Liver (tissue), 9 donors: ENCODE data around the gene RTEL1. TPM values are rescaled to one million over a fixed set of nuclear protein-coding genes. Genes with fewer than 3 reads are reported as not detected.

Experiments used
- DNase-seq: peaks from one replicate; pipeline ENCODE4 v3.0.0-alpha.2; 2017; ENCODE audit warnings: low spot score
- H3K27ac ChIP-seq, 2 donors: one replicate each; pipeline ENCODE4 v1.7.0; 2013; ENCODE audit warnings: inconsistent platforms in 2 of 2, low read length in 2 of 2, control low read depth in 1 of 2, low read depth in 1 of 2, mild to moderate bottlenecking in 1 of 2
- H3K27me3 ChIP-seq, 4 donors: one replicate each; pipeline versions ENCODE4 v1.6.1 to v1.7.0; 2013; ENCODE audit warnings: low read length in 3 of 4, inconsistent platforms in 1 of 4, mild to moderate bottlenecking in 1 of 4, moderate library complexity in 1 of 4; ENCODE audit not compliant: control insufficient read depth in 4 of 4, insufficient read depth in 4 of 4
- H3K36me3 ChIP-seq, 4 donors: one replicate each; pipeline versions ENCODE4 v1.6.1 to v1.7.0; 2013; ENCODE audit warnings: low read length in 3 of 4, mild to moderate bottlenecking in 3 of 4, low read depth in 1 of 4, moderate library complexity in 1 of 4; ENCODE audit not compliant: control insufficient read depth in 4 of 4, insufficient read depth in 3 of 4
- H3K4me1 ChIP-seq, 4 donors: one replicate each; pipeline versions ENCODE4 v1.6.1 to v1.7.0; 2013; ENCODE audit warnings: low read length in 3 of 4, mild to moderate bottlenecking in 3 of 4, moderate library complexity in 1 of 4; ENCODE audit not compliant: control insufficient read depth in 4 of 4, insufficient read depth in 4 of 4
- H3K4me3 ChIP-seq, 3 donors: one replicate each; pipeline versions ENCODE4 v1.6.1 to v1.7.0; 2013; ENCODE audit warnings: low read length in 3 of 3, control low read depth in 1 of 3, low read depth in 1 of 3, mild to moderate bottlenecking in 1 of 3
- H3K9ac ChIP-seq, 2 donors: one replicate each; pipeline ENCODE4 v1.7.0; 2013; ENCODE audit warnings: low read length in 2 of 2, mild to moderate bottlenecking in 2 of 2, moderate library complexity in 2 of 2, control low read depth in 1 of 2, low read depth in 1 of 2
- H3K9me3 ChIP-seq, 4 donors: one replicate each; pipeline versions ENCODE4 v1.6.1 to v1.7.0; 2013; ENCODE audit warnings: low read length in 3 of 4; ENCODE audit not compliant: control insufficient read depth in 4 of 4
- ATF3 ChIP-seq: IDR thresholded peaks from 2 replicates; pipeline ENCODE4 v1.6.1; 2016; ENCODE audit warnings: antibody characterized with exemption
- EGR1 ChIP-seq, 2 donors: IDR thresholded peaks; 2 replicates each; pipeline ENCODE4 v1.6.1; 2016 to 2018; ENCODE audit warnings: antibody characterized with exemption in 2 of 2, low read depth in 2 of 2
- FOXA1 ChIP-seq: IDR thresholded peaks from 2 replicates; pipeline ENCODE4 v1.6.1; 2016; ENCODE audit warnings: antibody characterized with exemption
- FOXA2 ChIP-seq: IDR thresholded peaks from 2 replicates; pipeline ENCODE4 v1.6.1; 2016; ENCODE audit warnings: antibody characterized with exemption
- GABPA ChIP-seq, 2 donors: IDR thresholded peaks in 1 of 2; conservative IDR thresholded peaks in 1 of 2; 2 replicates each; pipeline ENCODE4 v1.6.1; 2016; ENCODE audit warnings: antibody characterized with exemption in 2 of 2, mild to moderate bottlenecking in 1 of 2, moderate library complexity in 1 of 2
- HNF4A ChIP-seq, 2 donors: conservative IDR thresholded peaks; 2 replicates each; pipeline ENCODE4 v1.6.1; 2016; ENCODE audit warnings: antibody characterized with exemption in 2 of 2, mild to moderate bottlenecking in 2 of 2
- HNF4G ChIP-seq: IDR thresholded peaks from 2 replicates; pipeline ENCODE4 v1.6.1; 2016; ENCODE audit warnings: antibody characterized with exemption
- JUND ChIP-seq, 2 donors: IDR thresholded peaks; 2 replicates each; pipeline ENCODE4 v1.6.1; 2016; ENCODE audit warnings: antibody characterized with exemption in 2 of 2
- MAX ChIP-seq: IDR thresholded peaks from 2 replicates; pipeline ENCODE4 v1.6.1; 2016; ENCODE audit warnings: antibody characterized with exemption
- NR2F2 ChIP-seq: IDR thresholded peaks from 2 replicates; pipeline ENCODE4 v1.6.1; 2016; ENCODE audit warnings: antibody characterized with exemption
- RAD21 ChIP-seq, 2 donors: IDR thresholded peaks; 2 replicates each; pipeline ENCODE4 v1.6.1; 2016; ENCODE audit warnings: antibody characterized with exemption in 2 of 2, mild to moderate bottlenecking in 2 of 2
- REST ChIP-seq: IDR thresholded peaks from 2 replicates; pipeline ENCODE4 v1.6.1; 2016; ENCODE audit warnings: antibody characterized with exemption, mild to moderate bottlenecking
- SP1 ChIP-seq: IDR thresholded peaks from 2 replicates; pipeline ENCODE4 v1.6.1; 2018; ENCODE audit warnings: antibody characterized with exemption, mild to moderate bottlenecking
- TAF1 ChIP-seq: conservative IDR thresholded peaks from 2 replicates; pipeline ENCODE4 v1.6.1; 2016; ENCODE audit warnings: antibody characterized with exemption, mild to moderate bottlenecking
- ZBTB33 ChIP-seq: IDR thresholded peaks from 2 replicates; pipeline ENCODE4 v1.6.1; 2016; ENCODE audit warnings: antibody characterized with exemption
- WGBS: extraction: QIAGEN DNeasy Blood & Tissue Kit; methylation state at CpG from one replicate; pipeline ENCODE4 v1.1.7; 2013; 5-methylcytosine and 5-hydroxymethylcytosine counted together
- polyA plus RNA-seq, 2 donors: library from polyadenylated mRNA; stranded (reverse) in 1 of 2; unstranded in 1 of 2; fragments of 200-250 nt in 1 of 2; fragments of >200 nt in 1 of 2; fragmentation: Nextera tagmentation in 1 of 2; extraction: Ambion mirVana in 1 of 2; gene quantifications; one replicate each; pipeline versions ENCODE4 v1.2.1 to v1.2.3, GENCODE V29; 2013 to 2015
- total RNA-seq, 2 donors: library from RNA; depleted of rRNA; stranded (reverse); fragments of >200 nt; gene quantifications; one replicate each; pipeline ENCODE4 v1.2.3, GENCODE V29; 2014
- TF ChIP-seq, protein P1 (sequence below): fragments of 150-350 bp; IDR thresholded peaks from 2 replicates; pipeline ENCODE4 v1.5.1; 2017; ENCODE audit warnings: improper control_type of control experiment, low read depth, low read length; ENCODE audit not compliant: missing input control
- donor health status: healthy.
- donor health status: healthy.
- donor health status: healthy.
- donor health status: healthy.
- donor health status: healthy.

Gene RTEL1
- total and polyA plus RNA-seq, 4 donors: 3.7 to 16.9 (median 7.4) TPM

GRCh38 chr20:63636752-63637628 lies 21.1 kb upstream of the RTEL1 start:
- Histone ChIP-seq H3K4me1 (peaks cover 0 to 3% (median under 1%) of the 10 kb centered on the region in 4 donors), H3K9me3 (no peaks in the 10 kb centered on the region)

More at GRCh38 chr20:63636752-63637628, 21.1 kb upstream of the RTEL1 start:
- H3K36me3 ChIP-seq: no peaks in the 10 kb centered on the region
- H3K9ac ChIP-seq: no peak overlapping the region
- DNase-seq: no peak
- TF ChIP-seq, protein P1, sequence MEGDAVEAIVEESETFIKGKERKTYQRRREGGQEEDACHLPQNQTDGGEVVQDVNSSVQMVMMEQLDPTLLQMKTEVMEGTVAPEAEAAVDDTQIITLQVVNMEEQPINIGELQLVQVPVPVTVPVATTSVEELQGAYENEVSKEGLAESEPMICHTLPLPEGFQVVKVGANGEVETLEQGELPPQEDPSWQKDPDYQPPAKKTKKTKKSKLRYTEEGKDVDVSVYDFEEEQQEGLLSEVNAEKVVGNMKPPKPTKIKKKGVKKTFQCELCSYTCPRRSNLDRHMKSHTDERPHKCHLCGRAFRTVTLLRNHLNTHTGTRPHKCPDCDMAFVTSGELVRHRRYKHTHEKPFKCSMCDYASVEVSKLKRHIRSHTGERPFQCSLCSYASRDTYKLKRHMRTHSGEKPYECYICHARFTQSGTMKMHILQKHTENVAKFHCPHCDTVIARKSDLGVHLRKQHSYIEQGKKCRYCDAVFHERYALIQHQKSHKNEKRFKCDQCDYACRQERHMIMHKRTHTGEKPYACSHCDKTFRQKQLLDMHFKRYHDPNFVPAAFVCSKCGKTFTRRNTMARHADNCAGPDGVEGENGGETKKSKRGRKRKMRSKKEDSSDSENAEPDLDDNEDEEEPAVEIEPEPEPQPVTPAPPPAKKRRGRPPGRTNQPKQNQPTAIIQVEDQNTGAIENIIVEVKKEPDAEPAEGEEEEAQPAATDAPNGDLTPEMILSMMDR: no peak
- TF ChIP-seq ATF3 (no peak), NR2F2 (no peak), FOXA1 (no peak), SP1 (no peak), TAF1 (no peak), MAX (no peak), GABPA (IDR thresholded peaks at IDR 0.05 in 1 of 2, conservative IDR thresholded peaks at IDR 0.05 in 1 of 2) (no peak), HNF4A (conservative IDR thresholded peaks at IDR 0.05) (no peak), JUND (IDR thresholded peaks at IDR 0.05) (no peak), FOXA2 (no peak), ZBTB33 (no peak), REST (no peak), RAD21 (IDR thresholded peaks at IDR 0.05) (no peak), EGR1 (IDR thresholded peaks at IDR 0.05; ENCODE audit: low read depth in 2 of 2) (no peak), HNF4G (no peak)
- WGBS: 80% methylated on average over 19 of the region's 19 CpGs
- H3K27ac ChIP-seq: peak overlapping the region in 1 of 2 donors; percentile 12
- no peaks in the 10 kb centered on the region for H3K27me3 ChIP-seq
- H3K4me3 ChIP-seq: no peak overlapping the region
